Measurements from ENCODE around the gene SUPT6H.

Gene SUPT6H

GRCh38 chr17:28718333-28719020 is 56.5 kb downstream of the SUPT6H start (continued):
- TF ChIP-seq PATZ1 (tag by site-specific recombination; IDR thresholded peaks at IDR 0.05) (peak; percentile 4; the same call in 1 of the 2 replicates), KLF17 (tag by site-specific recombination; IDR thresholded peaks at IDR 0.05) (no peak), MEIS1 (CRISPR knock-in tag; IDR thresholded peaks at IDR 0.05; ENCODE audit: borderline replicate concordance) (no peak)

- H3K4me1 ChIP-seq (ENCODE audit: control insufficient read depth, insufficient read depth, low read length) = peaks cover 21% of the 10 kb centered on the region
- POLR2A ChIA-PET = interaction anchor here (0.6 to 4.3 kb wide), 45 partner anchors 9 to 874 kb away, joined by 3 to 190 read pairs (median 4); partner anchors contain the start of genes ANKRD13B, BLTP2, FAM222B and FLOT2
- CTCF ChIA-PET = interaction anchor here (0.6 to 13.6 kb wide), 8 partner anchors 9 to 782 kb away, joined by 3 to 445 read pairs (median 3); partner anchors contain the start of gene TRAF4
- H3K9me3 ChIP-seq (ENCODE audit: control insufficient read depth, insufficient read depth, low read depth, low read length) = no peaks in the 10 kb centered on the region
- H3K36me3 ChIP-seq (ENCODE audit: control insufficient read depth in 2 of 2, insufficient read depth in 1 of 2, low read length in 2 of 2) = peaks cover 29 to 67% of the 10 kb centered on the region in 2 experiments
- H3K27ac ChIP-seq (ENCODE audit: extremely low read depth, low read depth, low read length) = peak overlapping the region; percentile 90
- TF ChIP-seq ZNF501 (tag by site-specific recombination; IDR thresholded peaks at IDR 0.05) (0 out of 2 replicates have a peak, but pooled peaks have one; percentile 26), ZNF624 (tag by site-specific recombination; IDR thresholded peaks at IDR 0.05) (0 out of 2 replicates have a peak, but pooled peaks have one; percentile 30), GFI1B (tag by site-specific recombination; IDR thresholded peaks at IDR 0.05) (peak; percentile 71), ZNF660 (tag by site-specific recombination; IDR thresholded peaks at IDR 0.05) (0 out of 2 replicates have a peak, but pooled peaks have one; percentile 23), SP7 (tag by site-specific recombination; IDR thresholded peaks at IDR 0.05) (peak; percentile 30; the same call in 1 of the 2 replicates), ZNF513 (tag by site-specific recombination; IDR thresholded peaks at IDR 0.05) (no peak), ZNF366 (tag by site-specific recombination; conservative IDR thresholded peaks at IDR 0.05) (no peak), ZNF776 (tag by site-specific recombination; IDR thresholded peaks at IDR 0.05; ENCODE audit: borderline replicate concordance) (no peak), INSM2 (tag by site-specific recombination; IDR thresholded peaks at IDR 0.05) (0 out of 2 replicates have a peak, but pooled peaks have one; percentile 20), HIC1 (tag by site-specific recombination; IDR thresholded peaks at IDR 0.05) (peak; percentile 81), ZNF280D (tag by site-specific recombination; IDR thresholded peaks at IDR 0.05) (0 out of 2 replicates have a peak, but pooled peaks have one; percentile 17), KLF8 (tag by site-specific recombination; IDR thresholded peaks at IDR 0.05) (peak; percentile 37; the same call in 1 of the 2 replicates), ZFP37 (tag by site-specific recombination; IDR thresholded peaks at IDR 0.05) (peak; percentile 29; the same call in 1 of the 2 replicates), SP2 (tag by site-specific recombination; IDR thresholded peaks at IDR 0.05) (no peak), ZNF23 (tag by site-specific recombination; IDR thresholded peaks at IDR 0.05; ENCODE audit: borderline replicate concordance) (no peak), KLF9 (tag by site-specific recombination; IDR thresholded peaks at IDR 0.05; ENCODE audit: low read depth) (0 out of 2 replicates have a peak, but pooled peaks have one; percentile 15), ZNF600 (tag by site-specific recombination; IDR thresholded peaks at IDR 0.05) (0 out of 2 replicates have a peak, but pooled peaks have one; percentile 79), ZNF639 (tag by site-specific recombination; IDR thresholded peaks at IDR 0.05) (peak; percentile 15; the same call in 1 of the 2 replicates)
- peak overlapping the region; percentile 92 for H3K4me3 ChIP-seq (ENCODE audit: low read depth, low read length)
Measured at GRCh38 chr17:28719021-28719433, 57.0 kb downstream of the SUPT6H start.
